HepG2 (cell line): ENCODE data around the gene SLC23A3. TPM values are rescaled to one million over a fixed set of nuclear protein-coding genes. Genes with fewer than 3 reads are reported as not detected.

Experiments used
- KDM4B ChIP-seq: sonication (generic); formaldehyde crosslinking; IDR thresholded peaks from 2 replicates; pipeline ENCODE4 v1.4.0; 2020; ENCODE audit warnings: missing genetic modification reagents
- KDM5B ChIP-seq: sonication (generic); formaldehyde crosslinking; IDR thresholded peaks from 2 replicates; pipeline ENCODE4 v1.4.0; 2020; ENCODE audit warnings: missing genetic modification reagents, mild to moderate bottlenecking, borderline replicate concordance
- ZNF383 ChIP-seq: sonication (generic); formaldehyde crosslinking; IDR thresholded peaks from 2 replicates; pipeline ENCODE4 v1.4.0; 2020; ENCODE audit warnings: missing genetic modification reagents, mild to moderate bottlenecking, borderline replicate concordance
- polyA plus RNA-seq, 8 experiments: library from polyadenylated mRNA; depleted of rRNA in 3 of 8; stranded (reverse) in 7 of 8; unstranded in 1 of 8; fragments of >200 nt; fragmentation: Illumina TruSeq in 4 of 8; extraction: Trizol in 4 of 8; gene quantifications; 2 replicates each; pipeline versions ENCODE4 v1.2.1 to v1.2.3, GENCODE V29; 2011 to 2016; ENCODE audit warnings: low read depth in 4 of 8, missing spikeins in 1 of 8, mixed read lengths in 1 of 8; ENCODE audit not compliant: insufficient read depth in 1 of 8
- total RNA-seq, 5 experiments: library from RNA; depleted of rRNA; stranded (reverse); fragments of >200 nt; fragmentation: Illumina TruSeq; extraction: Trizol; gene quantifications; 2 replicates each; pipeline ENCODE4 v1.2.3, GENCODE V29; 2016; ENCODE audit warnings: low read depth in 1 of 5
- TF ChIP-seq, protein P1 (sequence below): sonication (generic); formaldehyde crosslinking; IDR thresholded peaks from 2 replicates; pipeline ENCODE4 v1.5.0; 2020; ENCODE audit warnings: mild to moderate bottlenecking, missing genetic modification reagents, borderline replicate concordance
- TF ChIP-seq, protein P2 (sequence below): IDR thresholded peaks from 2 replicates; pipeline ENCODE4 v1.6.1; 2016; ENCODE audit warnings: low read depth
- TF ChIP-seq, protein P3 (sequence below): IDR thresholded peaks from 2 replicates; pipeline ENCODE4 v1.6.1; 2016; ENCODE audit warnings: low read depth, control low read depth
- TF ChIP-seq, protein P4 (sequence below): sonication (generic); formaldehyde crosslinking; IDR thresholded peaks from 2 replicates; pipeline ENCODE4 v1.5.0; 2020; ENCODE audit warnings: missing genetic modification reagents
- TF ChIP-seq, protein P5 (sequence below): sonication (generic); formaldehyde crosslinking; IDR thresholded peaks from 2 replicates; pipeline ENCODE4 v1.4.0; 2020; ENCODE audit warnings: mild to moderate bottlenecking, missing genetic modification reagents
- TF ChIP-seq, protein P6 (sequence below), 2 experiments: sonication (generic) in 1 of 2; formaldehyde crosslinking in 1 of 2; IDR thresholded peaks; 2 replicates each; pipeline versions ENCODE4 v1.5.1 to v1.6.1; 2011 to 2020; ENCODE audit warnings: borderline replicate concordance in 1 of 2, low read depth in 1 of 2, low read length in 1 of 2, mild to moderate bottlenecking in 1 of 2, missing genetic modification reagents in 1 of 2, moderate library complexity in 1 of 2

Gene SLC23A3
- total and polyA plus RNA-seq, 2 of the 13 experiments (the other 11 are each of a cell fraction or from before 2014, with no cell fraction given): 0.38 to 0.78 TPM

DNA sequence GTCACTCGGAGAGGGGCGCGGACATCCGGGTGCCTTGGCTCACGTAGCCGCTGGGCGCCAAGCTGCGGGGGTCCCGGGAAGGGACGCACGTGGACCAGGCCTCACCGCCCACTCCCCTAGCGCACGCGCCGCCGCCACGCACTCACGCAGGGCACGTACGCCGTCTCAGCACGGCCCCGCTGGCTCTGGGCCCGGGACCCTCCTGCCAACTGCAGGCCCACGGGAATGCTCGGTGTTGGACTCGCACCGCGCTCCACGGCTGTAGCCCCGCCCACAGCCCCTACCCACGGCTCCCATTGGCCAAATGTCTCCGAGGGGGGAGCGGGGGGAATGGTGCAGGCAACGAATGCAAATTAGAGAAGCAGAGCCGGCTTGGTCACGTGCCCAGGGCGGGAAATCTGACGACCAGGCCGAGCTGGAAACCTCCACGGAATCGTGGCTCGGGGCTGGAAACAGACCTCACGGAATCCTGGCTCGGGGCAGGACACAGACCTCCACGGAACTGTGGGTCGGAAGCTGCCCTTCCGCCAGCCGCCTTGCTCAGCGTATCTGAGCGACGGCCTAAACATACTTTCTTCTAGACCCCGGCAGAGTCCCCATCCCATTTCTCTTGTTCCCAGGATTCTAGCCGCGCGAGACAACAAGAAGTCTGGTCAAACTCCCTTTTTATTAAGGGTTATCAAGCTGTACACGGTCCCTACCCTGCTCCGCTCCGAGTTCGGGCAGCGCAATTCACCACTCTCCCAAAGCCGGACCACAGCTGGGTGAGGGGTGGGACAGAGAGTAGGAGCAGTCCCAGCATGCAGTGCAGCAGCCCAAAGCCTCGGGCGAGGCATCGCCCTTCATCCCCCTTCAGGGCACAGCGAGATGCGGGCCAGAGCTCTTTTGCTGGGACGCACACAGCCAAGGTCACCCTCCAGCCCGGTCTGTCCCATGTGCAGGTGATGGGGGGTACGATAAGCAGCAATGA, 49.2 kb upstream of the SLC23A3 start, which contains the start of gene ABCB6 (continued):
- TF ChIP-seq, protein P1, sequence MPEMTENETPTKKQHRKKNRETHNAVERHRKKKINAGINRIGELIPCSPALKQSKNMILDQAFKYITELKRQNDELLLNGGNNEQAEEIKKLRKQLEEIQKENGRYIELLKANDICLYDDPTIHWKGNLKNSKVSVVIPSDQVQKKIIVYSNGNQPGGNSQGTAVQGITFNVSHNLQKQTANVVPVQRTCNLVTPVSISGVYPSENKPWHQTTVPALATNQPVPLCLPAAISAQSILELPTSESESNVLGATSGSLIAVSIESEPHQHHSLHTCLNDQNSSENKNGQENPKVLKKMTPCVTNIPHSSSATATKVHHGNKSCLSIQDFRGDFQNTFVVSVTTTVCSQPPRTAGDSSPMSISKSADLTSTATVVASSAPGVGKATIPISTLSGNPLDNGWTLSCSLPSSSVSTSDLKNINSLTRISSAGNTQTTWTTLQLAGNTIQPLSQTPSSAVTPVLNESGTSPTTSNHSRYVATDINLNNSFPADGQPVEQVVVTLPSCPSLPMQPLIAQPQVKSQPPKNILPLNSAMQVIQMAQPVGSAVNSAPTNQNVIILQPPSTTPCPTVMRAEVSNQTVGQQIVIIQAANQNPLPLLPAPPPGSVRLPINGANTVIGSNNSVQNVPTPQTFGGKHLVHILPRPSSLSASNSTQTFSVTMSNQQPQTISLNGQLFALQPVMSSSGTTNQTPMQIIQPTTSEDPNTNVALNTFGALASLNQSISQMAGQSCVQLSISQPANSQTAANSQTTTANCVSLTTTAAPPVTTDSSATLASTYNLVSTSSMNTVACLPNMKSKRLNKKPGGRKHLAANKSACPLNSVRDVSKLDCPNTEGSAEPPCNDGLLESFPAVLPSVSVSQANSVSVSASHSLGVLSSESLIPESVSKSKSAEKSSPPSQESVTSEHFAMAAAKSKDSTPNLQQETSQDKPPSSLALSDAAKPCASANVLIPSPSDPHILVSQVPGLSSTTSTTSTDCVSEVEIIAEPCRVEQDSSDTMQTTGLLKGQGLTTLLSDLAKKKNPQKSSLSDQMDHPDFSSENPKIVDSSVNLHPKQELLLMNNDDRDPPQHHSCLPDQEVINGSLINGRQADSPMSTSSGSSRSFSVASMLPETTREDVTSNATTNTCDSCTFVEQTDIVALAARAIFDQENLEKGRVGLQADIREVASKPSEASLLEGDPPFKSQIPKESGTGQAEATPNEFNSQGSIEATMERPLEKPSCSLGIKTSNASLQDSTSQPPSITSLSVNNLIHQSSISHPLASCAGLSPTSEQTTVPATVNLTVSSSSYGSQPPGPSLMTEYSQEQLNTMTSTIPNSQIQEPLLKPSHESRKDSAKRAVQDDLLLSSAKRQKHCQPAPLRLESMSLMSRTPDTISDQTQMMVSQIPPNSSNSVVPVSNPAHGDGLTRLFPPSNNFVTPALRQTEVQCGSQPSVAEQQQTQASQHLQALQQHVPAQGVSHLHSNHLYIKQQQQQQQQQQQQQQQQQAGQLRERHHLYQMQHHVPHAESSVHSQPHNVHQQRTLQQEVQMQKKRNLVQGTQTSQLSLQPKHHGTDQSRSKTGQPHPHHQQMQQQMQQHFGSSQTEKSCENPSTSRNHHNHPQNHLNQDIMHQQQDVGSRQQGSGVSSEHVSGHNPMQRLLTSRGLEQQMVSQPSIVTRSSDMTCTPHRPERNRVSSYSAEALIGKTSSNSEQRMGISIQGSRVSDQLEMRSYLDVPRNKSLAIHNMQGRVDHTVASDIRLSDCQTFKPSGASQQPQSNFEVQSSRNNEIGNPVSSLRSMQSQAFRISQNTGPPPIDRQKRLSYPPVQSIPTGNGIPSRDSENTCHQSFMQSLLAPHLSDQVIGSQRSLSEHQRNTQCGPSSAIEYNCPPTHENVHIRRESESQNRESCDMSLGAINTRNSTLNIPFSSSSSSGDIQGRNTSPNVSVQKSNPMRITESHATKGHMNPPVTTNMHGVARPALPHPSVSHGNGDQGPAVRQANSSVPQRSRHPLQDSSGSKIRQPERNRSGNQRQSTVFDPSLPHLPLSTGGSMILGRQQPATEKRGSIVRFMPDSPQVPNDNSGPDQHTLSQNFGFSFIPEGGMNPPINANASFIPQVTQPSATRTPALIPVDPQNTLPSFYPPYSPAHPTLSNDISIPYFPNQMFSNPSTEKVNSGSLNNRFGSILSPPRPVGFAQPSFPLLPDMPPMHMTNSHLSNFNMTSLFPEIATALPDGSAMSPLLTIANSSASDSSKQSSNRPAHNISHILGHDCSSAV: no peak
- peak; percentile 100 for TF ChIP-seq KDM5B (CRISPR knock-in tag)
- TF ChIP-seq, protein P2, sequence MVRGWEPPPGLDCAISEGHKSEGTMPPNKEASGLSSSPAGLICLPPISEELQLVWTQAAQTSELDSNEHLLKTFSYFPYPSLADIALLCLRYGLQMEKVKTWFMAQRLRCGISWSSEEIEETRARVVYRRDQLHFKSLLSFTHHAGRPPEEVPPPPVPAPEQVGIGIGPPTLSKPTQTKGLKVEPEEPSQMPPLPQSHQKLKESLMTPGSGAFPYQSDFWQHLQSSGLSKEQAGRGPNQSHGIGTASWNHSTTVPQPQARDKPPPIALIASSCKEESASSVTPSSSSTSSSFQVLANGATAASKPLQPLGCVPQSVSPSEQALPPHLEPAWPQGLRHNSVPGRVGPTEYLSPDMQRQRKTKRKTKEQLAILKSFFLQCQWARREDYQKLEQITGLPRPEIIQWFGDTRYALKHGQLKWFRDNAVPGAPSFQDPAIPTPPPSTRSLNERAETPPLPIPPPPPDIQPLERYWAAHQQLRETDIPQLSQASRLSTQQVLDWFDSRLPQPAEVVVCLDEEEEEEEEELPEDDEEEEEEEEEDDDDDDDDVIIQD: peak; percentile 49; the same call in 1 of the 2 replicates
- TF ChIP-seq, protein P3, sequence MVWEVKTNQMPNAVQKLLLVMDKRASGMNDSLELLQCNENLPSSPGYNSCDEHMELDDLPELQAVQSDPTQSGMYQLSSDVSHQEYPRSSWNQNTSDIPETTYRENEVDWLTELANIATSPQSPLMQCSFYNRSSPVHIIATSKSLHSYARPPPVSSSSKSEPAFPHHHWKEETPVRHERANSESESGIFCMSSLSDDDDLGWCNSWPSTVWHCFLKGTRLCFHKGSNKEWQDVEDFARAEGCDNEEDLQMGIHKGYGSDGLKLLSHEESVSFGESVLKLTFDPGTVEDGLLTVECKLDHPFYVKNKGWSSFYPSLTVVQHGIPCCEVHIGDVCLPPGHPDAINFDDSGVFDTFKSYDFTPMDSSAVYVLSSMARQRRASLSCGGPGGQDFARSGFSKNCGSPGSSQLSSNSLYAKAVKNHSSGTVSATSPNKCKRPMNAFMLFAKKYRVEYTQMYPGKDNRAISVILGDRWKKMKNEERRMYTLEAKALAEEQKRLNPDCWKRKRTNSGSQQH: peak; percentile 66
- peak; percentile 35; the same call in 1 of the 2 replicates for TF ChIP-seq KDM4B
- TF ChIP-seq, protein P4, sequence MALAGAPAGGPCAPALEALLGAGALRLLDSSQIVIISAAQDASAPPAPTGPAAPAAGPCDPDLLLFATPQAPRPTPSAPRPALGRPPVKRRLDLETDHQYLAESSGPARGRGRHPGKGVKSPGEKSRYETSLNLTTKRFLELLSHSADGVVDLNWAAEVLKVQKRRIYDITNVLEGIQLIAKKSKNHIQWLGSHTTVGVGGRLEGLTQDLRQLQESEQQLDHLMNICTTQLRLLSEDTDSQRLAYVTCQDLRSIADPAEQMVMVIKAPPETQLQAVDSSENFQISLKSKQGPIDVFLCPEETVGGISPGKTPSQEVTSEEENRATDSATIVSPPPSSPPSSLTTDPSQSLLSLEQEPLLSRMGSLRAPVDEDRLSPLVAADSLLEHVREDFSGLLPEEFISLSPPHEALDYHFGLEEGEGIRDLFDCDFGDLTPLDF: peak; percentile 94
- TF ChIP-seq, protein P5, sequence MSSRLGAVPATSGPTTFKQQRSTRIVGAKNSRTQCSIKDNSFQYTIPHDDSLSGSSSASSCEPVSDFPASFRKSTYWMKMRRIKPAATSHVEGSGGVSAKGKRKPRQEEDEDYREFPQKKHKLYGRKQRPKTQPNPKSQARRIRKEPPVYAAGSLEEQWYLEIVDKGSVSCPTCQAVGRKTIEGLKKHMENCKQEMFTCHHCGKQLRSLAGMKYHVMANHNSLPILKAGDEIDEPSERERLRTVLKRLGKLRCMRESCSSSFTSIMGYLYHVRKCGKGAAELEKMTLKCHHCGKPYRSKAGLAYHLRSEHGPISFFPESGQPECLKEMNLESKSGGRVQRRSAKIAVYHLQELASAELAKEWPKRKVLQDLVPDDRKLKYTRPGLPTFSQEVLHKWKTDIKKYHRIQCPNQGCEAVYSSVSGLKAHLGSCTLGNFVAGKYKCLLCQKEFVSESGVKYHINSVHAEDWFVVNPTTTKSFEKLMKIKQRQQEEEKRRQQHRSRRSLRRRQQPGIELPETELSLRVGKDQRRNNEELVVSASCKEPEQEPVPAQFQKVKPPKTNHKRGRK (CRISPR knock-in tag): peak; percentile 53; the same call in 1 of the 2 replicates
- TF ChIP-seq, protein P6, sequence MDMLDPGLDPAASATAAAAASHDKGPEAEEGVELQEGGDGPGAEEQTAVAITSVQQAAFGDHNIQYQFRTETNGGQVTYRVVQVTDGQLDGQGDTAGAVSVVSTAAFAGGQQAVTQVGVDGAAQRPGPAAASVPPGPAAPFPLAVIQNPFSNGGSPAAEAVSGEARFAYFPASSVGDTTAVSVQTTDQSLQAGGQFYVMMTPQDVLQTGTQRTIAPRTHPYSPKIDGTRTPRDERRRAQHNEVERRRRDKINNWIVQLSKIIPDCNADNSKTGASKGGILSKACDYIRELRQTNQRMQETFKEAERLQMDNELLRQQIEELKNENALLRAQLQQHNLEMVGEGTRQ (IDR thresholded peaks at IDR 0.05; ENCODE audit: low read depth, low read length): peak; percentile 97
- TF ChIP-seq, protein P6 (CRISPR knock-in tag; IDR thresholded peaks at IDR 0.05; ENCODE audit: borderline replicate concordance): peak; percentile 99
- no peak for TF ChIP-seq ZNF383
